ENCODE results near the gene CNPY1.

The CNPY1 gene

DNA sequence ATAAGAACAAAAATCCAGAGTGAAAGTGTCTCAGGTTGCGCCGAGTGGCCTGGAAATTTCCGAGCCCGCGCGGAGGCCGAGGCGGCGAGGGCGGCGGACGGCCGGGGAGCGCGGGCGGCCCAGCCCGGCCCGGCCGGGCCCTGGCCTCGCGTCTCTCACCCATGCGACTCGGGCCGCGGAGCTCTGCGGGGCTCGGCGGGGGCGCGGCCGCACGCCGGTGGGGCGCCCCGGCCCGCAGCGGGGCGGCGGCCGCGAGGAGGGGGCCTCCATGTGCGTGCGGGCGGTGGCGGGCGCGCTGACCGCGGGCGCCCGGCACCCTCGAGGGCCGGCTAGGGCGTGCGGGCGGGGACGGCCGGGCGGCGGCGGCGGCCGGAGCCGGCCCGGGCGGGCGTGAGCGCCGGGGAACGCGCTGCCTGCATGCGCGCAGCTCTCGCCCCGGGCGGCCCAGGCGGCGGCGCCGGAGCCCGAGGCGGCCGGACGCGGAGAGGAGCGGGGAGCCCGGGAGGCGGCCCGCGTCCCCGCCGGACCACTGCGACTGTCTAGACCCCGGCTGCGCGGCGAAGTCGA, 88.7 kb downstream of the CNPY1 start:
- H3K4me3 ChIP-seq (ENCODE audit: low read depth, low read length), result peak overlapping the region; percentile 46
- DNase-seq (ENCODE audit: low read depth), result no peak
- in situ Hi-C loops (cut with HindIII; ENCODE audit: low sequenced_read_pairs), result no loop called here
- TF ChIP-seq, protein P1, sequence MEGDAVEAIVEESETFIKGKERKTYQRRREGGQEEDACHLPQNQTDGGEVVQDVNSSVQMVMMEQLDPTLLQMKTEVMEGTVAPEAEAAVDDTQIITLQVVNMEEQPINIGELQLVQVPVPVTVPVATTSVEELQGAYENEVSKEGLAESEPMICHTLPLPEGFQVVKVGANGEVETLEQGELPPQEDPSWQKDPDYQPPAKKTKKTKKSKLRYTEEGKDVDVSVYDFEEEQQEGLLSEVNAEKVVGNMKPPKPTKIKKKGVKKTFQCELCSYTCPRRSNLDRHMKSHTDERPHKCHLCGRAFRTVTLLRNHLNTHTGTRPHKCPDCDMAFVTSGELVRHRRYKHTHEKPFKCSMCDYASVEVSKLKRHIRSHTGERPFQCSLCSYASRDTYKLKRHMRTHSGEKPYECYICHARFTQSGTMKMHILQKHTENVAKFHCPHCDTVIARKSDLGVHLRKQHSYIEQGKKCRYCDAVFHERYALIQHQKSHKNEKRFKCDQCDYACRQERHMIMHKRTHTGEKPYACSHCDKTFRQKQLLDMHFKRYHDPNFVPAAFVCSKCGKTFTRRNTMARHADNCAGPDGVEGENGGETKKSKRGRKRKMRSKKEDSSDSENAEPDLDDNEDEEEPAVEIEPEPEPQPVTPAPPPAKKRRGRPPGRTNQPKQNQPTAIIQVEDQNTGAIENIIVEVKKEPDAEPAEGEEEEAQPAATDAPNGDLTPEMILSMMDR (IDR thresholded peaks at IDR 0.05; ENCODE audit: low read depth, low read length, missing control alignments), result no peak

DNA sequence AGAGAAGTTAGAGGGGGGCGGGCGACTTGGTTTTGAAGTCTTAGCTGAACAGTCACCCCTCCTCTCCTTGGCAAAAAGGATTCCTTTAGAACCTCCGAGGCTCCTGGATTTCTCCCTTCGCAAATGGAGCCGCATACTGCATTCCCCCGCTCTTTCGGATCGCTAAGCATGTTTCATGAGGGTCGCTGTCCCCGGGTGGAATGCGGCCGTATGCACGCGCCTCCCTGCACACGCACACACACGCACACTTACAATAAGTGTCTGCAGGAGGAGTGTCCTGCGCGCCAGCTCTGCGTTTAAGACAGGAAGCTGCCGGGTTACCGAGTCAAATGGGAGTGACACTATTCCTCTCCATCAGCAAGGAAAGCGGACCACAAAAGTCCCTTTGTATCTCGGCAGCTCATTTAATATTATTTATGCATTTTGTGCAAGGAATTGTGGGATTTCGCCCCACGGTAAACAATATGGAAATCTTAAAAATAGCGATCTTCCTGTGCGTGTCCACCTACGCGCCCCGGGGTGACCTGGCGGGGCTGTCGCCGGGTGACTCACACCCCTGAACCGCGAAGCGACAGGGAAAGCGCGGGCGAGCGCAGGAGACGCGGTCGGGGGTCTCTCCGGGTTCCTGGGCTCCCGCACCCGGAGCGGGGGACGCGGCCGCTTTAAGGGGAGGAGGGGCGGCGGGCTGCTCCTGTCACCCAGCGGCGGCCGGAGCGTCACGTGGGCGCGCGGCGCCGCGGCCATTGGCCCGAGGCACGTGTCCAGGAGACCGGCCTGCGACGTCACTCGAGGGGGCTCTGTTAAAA, 89.4 kb downstream of the CNPY1 start:
- TF ChIP-seq, protein P1 (IDR thresholded peaks at IDR 0.05; ENCODE audit: low read depth, low read length, missing control alignments), result no peak
- in situ Hi-C loops (cut with HindIII; ENCODE audit: low sequenced_read_pairs), result no loop called here
- H3K4me3 ChIP-seq (ENCODE audit: low read depth, low read length), result peak overlapping the region; percentile 42
- peak; percentile 36 for DNase-seq (ENCODE audit: low read depth)

DNA sequence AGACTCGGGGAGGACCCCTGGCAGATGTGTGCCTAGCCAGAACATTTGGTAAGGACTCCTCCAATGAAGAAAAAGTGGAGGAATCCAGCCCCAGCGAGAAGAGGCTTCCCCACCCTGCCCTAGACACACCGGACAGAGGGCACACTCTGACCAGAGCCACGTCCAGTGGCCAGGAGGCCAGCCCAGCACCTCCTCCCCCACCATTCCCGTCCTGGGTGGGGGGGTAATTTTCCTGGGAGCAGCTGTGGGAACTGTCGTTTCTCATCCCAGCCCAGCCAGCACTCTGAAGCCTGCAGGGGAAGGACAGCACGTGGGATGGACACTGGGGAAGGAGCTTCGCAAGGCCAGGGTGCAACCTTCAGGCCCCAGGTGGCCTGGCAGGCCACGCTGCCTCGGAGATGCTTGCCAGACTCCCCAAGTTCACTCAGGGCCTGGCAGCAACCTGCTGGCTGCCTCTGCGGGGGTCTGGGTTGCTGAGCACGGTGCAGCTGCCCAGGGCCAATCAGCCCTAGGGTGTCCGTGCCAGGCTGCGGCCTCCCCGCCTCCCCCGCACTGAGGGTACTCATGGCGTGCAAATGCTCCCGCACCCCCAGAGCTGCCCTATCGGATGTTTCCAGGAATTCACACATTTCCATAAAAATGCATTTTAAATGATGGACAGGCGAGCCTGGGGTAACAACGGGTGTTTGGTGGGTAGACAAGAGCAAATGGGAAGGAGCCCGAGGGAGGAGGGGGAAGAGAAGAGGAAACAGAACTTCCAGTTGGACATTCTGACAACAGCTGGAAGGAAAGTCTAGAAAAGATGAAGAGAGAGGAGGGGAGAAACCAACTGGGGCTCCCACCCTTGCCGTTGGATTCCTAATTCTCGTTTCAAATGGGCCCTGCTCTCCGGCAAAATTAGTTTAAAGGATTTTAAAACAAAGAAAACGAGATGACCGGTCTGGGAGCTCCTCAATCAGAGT, 90.3 kb downstream of the CNPY1 start:
- H3K4me3 ChIP-seq (ENCODE audit: low read depth, low read length), result peak overlapping the region; percentile 42
- DNase-seq (ENCODE audit: low read depth), result no peak
- TF ChIP-seq, protein P1 (IDR thresholded peaks at IDR 0.05; ENCODE audit: low read depth, low read length, missing control alignments), result no peak
- in situ Hi-C loops (cut with HindIII; ENCODE audit: low sequenced_read_pairs), result no loop called here

DNA sequence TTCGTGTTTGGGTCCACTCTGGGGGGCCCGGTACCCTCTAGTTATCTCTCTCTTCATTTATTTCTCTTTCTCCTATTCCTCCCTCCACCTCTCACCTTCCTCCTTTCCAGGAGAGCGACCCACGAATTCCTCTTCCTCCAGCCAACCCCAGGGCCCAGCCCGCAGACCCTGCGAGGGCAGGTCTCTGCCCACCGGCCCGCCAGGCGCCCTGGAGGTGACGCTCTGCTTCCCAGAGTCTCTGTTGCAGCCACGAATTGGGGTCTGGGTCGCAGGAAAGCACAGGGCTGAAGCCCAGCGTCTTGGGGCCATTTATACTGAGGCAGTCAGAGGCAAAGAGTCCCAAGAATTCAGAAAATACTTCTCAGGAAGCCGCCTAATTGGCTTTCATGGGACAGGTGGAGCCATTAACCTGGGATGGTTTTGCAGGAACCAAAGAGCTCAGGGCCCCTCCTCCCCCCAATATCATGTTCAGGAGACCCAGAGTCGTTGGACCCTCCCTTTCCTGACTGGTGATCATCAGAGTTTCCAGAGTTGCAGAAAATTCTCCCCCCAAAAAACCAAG, 91.1 kb downstream of the CNPY1 start:
- no peak overlapping the region for H3K4me3 ChIP-seq (ENCODE audit: low read depth, low read length)
- TF ChIP-seq, protein P1 (IDR thresholded peaks at IDR 0.05; ENCODE audit: low read depth, low read length, missing control alignments), result no peak
- DNase-seq (ENCODE audit: low read depth), result no peak
- in situ Hi-C loops (cut with HindIII; ENCODE audit: low sequenced_read_pairs), result no loop called here

DNA sequence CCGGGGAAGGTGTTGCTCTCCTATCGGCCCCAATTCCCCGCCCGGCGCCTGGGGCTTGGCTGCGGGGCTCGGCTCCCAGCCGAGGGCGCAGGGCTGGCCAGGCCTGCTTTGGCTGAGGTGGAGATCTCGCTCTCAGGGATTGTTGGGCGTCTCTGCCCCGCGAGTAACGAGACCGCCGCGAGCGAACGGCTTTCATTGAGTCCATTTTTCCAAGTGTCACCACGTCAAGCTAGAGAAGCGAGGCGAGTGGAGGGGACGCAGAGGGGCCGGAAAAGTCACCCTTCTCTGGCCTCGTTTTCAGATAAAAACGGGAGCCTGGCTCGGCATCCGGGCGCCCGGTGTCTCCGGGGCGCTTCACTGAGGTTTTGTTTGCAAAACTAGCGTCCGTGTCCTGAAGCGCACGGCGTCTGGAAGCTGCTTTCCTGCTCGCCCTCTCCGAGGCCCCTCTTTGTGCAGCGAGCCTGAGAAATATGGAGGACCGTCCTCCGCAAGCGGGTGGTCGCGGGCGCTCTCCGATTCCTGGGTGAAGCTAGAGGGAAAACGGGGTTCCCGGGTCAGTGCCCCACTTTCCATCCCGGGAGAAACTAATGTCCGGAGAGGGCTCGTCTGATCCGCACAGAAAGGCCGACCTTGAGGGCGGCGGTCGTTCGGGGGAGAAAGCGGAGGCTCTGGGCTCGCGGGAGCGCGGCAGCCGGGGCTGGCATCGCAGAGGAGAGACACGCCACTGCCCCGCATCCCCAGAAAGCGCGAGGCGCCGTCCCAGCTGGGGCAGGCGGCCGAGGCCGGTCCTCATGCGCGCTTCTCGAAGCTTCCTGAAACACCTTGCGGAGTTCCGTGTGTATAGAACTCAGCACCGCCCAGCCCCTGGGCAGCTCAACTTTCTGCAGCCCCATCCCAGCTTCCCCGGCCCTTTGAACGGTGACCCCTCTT, 91.9 kb downstream of the CNPY1 start:
- DNase-seq (ENCODE audit: low read depth), result no peak
- H3K4me3 ChIP-seq (ENCODE audit: low read depth, low read length), result no peak overlapping the region
- TF ChIP-seq, protein P1 (IDR thresholded peaks at IDR 0.05; ENCODE audit: low read depth, low read length, missing control alignments), result no peak
- in situ Hi-C loops (cut with HindIII; ENCODE audit: low sequenced_read_pairs), result no loop called here
